OCI-LY7 (cell line): Measurements from ENCODE around the gene EGFL7.

Experiments used
- EZH2phosphoT487 ChIP-seq: fragments of 200-600 bp; sonication (generic); IDR thresholded peaks from 2 replicates; pipeline ENCODE4 v1.6.1; 2018; ENCODE audit warnings: low read depth, borderline replicate concordance, mild to moderate bottlenecking, mixed run types, antibody characterized with exemption, low read length, moderate library complexity, mixed read lengths
- TF ChIP-seq, protein P1 (sequence below): fragments of 200-600 bp; sonication (generic); conservative IDR thresholded peaks from 2 replicates; pipeline ENCODE4 v1.5.1; 2014; ENCODE audit warnings: mild to moderate bottlenecking, antibody characterized with exemption, low read length, moderate library complexity, mixed read lengths

DNA sequence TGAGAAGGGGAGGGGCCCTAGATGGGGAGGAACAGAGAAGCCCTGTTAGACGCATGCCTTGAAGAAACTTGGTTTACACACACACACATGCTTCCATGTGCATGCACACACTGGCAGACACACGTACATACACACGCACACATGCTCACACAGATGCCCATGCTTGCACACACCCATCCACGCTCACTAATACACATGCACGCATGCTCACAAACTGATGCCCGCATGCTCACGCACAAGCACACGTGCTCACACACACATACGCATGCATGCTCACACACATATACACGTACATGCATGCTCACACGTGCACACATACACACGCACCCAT, 32.1 kb upstream of the EGFL7 start:
- TF ChIP-seq, protein P1, sequence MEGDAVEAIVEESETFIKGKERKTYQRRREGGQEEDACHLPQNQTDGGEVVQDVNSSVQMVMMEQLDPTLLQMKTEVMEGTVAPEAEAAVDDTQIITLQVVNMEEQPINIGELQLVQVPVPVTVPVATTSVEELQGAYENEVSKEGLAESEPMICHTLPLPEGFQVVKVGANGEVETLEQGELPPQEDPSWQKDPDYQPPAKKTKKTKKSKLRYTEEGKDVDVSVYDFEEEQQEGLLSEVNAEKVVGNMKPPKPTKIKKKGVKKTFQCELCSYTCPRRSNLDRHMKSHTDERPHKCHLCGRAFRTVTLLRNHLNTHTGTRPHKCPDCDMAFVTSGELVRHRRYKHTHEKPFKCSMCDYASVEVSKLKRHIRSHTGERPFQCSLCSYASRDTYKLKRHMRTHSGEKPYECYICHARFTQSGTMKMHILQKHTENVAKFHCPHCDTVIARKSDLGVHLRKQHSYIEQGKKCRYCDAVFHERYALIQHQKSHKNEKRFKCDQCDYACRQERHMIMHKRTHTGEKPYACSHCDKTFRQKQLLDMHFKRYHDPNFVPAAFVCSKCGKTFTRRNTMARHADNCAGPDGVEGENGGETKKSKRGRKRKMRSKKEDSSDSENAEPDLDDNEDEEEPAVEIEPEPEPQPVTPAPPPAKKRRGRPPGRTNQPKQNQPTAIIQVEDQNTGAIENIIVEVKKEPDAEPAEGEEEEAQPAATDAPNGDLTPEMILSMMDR: no peak
- TF ChIP-seq EZH2phosphoT487: no peak
